Measurements from ENCODE around the gene PDZRN4.

The PDZRN4 gene

DNA sequence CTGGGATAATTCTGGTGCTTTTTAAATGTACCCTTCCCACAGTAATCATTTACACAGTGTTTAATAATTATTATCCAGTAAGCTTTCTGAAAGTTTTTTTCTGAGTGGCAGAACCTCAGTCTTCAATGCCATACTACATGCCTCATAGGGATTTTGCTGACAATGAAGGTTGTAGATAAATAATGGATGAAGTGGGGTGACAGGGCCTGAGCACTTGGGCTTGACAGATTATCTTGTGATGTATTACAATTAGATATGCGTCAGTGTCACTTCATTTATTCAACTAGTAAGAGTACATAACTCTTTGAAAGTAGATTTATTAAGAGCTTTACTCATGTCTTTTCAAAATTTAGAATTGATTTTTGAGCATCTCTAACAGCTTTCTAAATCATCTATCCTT is 176.1 kb downstream of the PDZRN4 start:
- DNase-seq, result no peak

DNA sequence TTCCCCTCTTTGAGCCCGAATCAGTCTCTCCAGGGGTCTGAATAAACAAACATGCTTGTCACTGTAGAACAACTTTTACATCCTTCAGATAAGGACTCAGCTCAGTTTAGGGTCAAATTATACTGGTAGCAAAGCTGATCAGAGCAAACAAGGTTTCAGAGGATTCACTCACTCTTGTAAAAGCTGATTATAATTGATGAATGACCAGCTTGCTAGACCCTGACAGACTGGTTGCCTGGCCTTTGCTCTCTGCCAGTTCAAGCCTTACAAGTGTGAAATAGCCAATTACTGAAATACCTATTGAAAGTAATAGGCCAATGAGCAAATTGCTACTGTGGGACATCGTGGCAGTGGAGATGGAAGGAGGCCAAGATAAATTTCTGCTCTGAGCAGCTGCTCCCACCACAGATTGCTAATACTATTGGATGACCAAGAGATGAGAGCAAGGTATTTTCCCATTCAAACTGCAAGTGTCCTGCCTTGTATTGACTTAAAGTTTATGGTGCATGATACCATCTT is 177.6 kb downstream of the PDZRN4 start:
- peak; percentile 60 for DNase-seq

DNA sequence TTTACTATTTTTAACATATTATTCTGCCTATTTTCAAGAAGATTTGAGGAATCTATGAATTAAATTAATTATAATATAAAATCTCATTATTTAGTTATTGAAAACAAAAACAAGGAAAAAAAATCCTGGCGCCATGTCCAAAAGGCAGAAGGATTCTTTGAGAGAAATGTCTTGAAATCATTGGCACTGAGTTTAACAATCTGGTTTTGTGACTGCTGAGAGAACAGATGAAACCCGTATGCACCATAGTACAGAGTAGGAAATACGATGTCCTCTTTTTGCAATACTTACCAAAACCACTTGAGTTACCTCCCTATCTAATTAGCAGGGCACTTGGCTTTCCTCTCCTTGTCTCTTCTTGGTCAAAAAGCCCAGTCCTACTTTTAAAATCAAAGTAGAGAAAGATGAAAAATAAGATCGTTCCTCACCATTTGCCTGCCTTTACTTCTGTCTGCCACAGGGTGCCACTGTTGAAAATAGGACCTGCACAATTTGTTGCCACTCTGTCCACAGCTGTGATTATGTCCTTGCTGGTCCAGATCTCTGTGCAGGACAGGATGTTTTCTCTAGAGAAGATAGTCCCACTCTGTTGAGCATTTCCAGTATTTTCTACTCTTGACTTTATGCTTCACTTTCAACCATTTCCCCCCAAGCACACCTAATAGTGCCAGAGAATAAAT is 179.7 kb downstream of the PDZRN4 start:
- peak; percentile 2 for DNase-seq

DNA sequence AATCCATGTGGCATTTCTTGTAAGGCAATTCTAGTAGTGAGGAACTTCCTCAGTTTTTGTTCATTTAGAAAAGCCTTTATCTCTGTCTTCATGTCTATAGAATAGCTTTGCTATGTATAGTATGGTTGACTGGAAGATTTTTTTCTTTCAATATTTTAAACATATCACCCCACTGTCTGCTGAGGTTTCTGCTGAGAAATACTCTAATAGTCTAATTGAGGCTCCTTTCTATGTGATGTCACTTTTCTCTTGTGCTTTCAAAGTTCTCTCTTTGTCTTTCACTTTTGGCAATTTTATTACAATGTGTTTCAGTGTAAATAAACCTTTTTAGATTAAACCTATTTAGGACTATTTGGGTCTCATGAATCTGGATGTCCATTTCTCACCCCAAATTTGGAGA is 192.8 kb downstream of the PDZRN4 start:
- DNase-seq, result no peak

DNA sequence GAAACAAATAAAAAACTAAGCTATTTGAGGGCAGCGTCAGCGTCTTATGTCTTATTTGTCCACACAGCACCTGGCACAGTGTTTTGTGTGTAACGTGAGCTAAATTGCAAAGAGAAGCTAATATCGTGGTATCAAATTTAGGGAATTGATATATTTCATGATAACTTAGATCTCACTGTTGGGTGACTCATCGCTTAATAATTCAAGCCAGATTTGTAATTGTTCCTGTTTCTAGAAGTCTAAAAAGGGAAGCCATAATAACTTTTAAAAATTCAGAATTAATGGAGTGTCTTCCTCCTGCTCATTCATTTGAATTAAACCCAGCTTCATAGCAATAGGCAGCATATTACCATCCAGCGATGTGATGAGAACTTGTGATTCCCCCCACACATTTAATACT is 214.7 kb downstream of the PDZRN4 start:
- DNase-seq, result no peak

DNA sequence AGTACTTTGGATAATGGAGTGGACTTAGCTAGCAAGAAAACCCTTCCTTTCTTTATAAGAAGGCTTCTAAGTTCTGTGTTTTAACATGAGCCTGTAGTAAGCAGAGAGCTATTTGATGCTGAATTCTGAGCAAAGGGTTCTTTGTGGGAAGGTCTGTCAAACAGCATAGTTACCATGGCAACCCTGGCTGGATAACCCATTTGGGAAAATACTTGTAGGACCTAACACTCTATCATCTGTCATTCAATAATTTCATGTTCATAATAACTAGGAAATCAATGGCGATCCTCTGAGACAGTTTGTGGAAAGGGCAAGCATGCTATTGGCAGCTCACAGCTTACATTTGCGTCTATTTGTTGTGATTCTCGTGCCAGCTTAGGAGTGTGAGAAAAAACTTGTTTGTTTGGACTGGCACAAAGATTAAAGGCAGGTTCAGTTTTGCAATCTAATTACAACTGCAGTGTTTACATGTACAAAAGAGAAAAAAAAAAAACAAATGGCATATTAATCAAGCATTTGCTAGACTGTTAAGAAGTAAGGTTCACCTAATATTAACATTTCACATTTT is 219.2 kb downstream of the PDZRN4 start:
- peak; percentile 11 for DNase-seq

DNA sequence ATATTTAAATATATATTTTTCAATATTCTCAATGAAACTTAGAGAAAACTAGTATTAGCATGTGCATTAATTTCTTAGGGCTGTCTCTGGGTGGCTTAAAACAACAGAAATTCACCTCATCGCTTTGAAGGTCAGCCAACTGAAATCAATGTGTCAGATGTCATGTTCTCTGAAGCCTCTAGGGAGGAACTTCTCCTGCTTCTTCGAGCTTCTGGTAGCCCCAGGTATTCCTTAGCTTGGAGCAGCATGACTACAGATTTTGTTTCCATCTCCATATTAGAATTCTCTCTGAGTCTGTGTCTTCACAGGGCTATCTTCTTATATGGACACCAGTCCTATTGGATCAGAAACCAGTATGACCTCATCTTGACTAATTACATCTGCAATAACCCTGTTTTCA is 221.5 kb downstream of the PDZRN4 start:
- DNase-seq, result no peak

DNA sequence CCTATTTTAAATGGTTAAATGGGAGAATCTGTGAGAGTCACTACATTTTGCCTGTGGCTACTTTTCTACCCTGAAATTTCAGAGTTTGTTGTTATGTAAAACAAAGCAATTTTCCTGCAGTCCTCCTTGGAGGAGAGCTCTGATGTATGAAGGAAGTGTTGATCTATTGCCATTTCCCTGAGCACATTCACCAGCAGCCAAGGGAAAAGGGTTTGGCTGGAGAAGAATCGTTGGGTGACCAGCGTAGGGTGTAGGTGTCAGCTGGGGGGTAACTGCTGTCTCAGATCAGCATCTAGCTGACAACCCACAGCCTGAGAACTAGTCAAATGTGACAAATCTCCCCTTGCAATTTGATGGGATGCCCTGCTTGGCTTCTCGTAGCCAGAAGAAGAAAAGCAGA is 230.5 kb downstream of the PDZRN4 start:
- DNase-seq, result no peak

DNA sequence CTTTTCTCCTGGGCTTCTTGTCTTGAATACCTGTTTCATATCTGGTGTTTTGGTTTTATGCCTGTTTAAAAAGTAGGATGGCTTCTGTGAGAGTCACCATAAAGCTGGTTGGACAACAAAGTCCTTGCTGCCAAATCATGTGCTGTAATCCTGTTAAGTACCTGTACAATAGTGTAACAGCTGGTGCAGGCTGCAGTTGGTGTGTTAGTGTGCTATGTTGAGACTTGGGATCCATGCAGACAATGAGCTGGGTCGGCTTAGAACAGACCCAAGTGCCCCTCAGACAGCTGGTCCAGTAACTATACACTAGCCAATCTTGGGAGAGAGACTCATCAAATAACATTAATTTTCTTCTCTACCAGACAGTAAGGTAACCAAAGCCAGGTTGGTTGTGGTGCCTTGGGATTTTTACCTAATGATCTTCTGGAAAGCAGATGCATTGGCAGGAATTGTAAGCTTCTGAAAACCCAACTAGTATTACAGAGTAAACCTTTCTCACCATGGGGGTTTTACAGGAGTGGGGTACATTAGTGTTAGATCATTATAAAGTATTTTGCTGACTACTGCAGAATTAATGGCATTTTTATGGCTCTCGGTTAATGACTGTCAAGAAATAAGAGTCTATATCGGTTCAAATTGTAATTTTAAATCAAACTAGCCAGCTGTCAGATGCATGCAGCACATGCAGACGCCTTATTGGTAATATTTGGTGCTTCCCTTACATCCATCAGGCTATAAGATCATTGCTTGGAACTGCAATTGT is 231.2 kb downstream of the PDZRN4 start:
- DNase-seq, result no peak

DNA sequence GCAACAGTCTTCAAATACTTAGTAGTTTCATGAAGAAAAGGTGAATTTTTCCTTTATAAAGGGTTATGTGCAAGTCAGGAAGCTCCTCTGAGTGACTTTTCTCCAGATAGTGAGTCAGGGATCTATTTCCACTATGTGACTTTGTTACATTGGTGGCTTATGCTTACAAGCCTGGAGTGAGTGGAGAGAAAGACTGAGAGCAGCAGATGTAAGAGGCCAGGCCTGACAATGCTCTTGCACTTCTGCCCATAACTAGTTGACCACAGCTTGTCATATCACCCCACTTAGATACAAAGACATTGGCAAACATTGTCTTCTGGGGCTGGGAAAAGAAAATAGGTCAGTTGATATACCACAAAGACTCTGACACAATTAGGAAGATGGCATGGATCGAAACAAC is 236.5 kb downstream of the PDZRN4 start:
- DNase-seq, result no peak

DNA sequence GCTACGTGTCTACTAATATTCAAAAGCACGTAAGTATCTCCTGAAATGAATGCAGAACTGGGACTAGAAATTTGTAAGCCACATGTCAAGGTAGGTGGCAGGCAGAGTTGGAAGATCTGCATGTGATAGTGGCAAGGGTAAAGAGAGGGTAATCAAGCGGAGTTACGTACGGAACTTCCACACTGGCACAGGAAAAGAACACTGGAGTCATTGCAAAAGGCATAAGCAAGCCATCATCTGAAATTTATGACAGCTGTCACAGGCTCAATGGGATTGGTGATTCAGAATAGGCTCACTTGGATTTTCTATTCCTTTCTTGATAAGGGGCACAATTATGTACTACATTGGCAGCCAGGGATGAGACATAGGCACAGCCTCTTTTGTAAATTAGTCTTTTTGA is 245.3 kb downstream of the PDZRN4 start:
- DNase-seq, result no peak

DNA sequence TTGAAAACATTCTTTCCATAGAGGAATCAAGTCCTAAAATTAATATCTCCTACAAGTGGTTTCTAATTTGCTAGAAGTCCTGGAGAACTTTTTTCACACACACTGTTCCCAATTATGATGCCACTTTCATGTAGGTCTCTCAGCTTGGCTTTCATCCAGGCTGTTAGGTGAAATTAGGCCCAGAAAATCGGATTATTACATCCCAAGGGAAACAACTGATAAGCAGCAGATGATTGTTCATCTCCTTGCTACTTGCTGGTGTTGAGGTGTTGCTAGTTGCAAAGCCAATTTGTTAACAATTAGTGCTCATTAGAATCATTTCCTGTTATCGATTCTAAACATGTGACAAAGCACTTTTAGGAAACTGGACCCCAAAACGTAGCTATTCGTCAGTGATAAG is 248.0 kb downstream of the PDZRN4 start:
- DNase-seq, result no peak

DNA sequence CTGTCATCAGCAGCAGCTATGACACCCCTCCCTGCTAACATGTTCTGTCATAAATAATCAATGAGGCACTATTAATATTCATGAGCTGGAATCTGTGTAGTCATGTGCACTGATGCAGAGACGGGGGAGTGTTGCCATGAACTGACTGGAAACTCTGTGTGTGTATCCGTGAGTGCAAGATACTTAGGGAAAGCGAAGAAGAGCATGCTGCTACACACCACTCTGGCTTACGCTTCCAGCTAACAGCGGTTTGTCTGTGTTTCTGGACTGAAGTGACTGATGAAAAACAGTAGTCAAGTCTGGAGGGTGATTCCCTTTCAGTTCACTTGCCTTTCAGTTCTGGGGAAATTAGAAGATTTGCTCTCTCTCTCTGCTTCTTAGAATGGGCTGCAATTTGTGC is 249.4 kb downstream of the PDZRN4 start:
- DNase-seq, result peak; percentile 33

DNA sequence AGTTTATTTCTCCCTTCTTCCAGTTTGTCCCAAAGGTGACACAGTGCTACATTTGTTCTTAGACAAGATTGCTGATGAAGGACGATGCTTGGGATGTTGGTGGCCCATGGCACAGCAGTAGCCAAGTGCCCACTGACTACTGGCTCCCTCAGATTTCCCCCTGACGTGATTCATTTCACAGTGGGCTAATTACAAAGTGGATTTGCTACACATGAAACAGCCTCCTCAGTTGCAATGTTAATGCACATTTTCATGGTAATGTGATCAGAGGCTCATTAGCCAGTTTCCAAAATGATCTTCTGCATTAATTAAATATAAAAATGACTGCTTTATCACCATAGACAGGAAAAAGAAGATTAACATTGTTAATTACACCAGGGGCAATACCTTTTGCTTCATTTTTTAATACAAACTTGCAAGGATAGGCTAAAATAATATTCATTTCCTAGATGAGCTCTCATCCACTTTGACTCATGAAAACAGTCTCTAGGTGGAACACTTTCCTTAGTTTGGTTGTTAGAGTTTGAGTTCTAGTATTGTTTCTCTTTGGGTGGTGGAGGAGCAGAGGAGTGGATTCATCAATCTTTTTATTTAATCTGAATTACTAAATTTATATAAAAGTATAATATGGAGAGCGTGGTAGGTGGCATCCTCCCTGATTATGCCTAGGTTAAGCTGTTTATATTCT is 250.9 kb downstream of the PDZRN4 start:
- DNase-seq, result no peak

DNA sequence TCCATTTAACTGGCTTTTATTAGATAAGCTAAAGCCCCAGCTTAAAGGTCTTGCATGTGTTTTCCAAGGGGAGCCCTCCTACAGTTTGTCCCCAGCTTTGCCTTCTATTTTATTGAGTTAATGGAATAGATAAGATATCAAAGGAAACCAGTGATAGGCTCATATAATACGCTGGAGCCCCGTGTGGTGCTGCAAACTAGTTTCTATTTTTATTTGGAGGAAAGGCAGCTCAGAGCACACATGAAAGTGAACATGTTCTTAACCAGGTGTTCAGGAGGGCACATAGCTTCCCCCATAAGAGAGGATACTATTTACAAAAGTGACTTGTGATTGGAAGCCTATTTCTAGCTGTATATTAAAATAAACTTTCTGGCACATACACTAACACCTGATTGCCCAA is 251.7 kb downstream of the PDZRN4 start:
- no peak for DNase-seq

DNA sequence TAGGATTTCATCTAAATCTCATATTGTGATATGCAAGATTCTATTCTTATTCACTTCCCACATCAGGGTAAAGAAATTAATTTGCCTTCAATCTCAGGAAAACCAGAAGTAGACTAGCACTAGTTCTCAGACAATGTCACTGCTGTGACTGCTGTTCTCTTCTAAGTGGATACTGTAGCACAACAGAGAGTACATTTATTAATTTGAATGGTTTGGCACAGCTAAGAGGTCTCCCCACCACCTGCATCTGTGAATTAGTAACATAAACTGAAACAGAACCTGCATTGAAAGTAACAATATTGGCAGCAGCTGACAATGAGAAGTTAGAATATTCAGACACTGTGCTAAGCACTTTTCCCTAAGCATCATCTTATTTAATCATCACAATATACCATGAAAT is 253.1 kb downstream of the PDZRN4 start:
- DNase-seq, result no peak

DNA sequence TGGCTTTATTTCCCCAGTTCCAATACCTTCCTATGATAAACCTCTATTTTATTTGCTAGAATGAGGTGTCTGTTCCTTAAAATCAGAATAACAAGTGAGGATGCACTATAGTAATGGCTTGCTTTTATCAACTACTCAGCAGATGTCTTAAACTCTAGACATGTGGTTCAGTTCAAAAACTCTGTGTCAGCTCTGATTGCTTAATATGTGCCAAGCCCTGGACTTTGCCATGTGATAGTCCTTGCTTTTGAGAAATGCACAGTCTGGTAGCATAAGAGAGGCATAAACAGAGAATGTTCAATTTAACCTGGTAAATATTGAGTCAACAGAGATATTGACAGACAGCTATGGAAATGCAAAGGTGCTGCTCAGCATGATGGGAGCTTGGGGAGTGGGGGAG is 254.8 kb downstream of the PDZRN4 start:
- no peak for DNase-seq

DNA sequence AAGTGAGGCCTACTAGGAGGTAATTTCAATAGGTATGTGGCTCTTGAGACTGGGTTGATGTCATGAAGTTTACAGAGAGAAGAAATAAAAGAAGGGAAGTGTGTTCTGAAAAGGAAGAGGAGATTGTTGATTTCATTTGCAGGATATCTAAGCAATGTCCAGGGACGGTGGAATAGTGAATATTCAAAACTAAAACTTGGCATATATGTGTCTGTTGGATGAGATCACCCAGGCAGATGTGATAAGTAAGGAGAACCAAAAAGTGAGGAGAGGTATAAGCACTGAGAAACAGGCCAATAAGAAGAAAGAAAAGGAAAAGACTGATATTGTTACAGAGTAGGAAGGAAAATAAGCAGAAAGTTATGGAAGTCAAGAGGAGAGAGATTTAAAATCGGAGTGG is 255.6 kb downstream of the PDZRN4 start:
- no peak for DNase-seq

DNA sequence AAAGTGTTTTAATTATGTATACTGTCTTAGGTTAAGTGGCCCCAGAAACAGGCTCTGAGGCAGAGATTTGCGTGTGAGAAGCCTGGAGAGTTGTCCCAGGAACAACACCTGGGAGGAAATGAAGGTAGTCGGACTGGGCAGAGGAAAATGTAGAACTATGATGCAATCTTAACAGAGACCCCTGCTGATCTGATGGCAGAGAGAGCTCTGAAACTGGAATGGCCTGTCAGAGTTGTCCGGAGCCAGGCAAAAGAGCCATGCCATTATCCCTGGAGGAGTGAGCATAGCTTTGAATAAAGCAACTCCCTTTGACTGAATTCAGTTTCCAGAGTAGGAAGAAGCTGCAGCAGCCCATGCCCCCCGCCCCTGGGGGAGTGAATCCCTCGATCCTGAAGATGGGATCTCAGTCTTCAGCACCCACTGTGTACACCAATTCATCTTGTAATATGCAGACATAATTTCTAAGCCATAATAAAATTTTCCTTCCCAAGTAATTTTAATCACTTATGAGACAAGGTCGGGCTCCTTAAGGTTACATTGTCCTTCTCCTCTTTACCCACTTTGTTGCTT is 264.8 kb downstream of the PDZRN4 start:
- no peak for DNase-seq

DNA sequence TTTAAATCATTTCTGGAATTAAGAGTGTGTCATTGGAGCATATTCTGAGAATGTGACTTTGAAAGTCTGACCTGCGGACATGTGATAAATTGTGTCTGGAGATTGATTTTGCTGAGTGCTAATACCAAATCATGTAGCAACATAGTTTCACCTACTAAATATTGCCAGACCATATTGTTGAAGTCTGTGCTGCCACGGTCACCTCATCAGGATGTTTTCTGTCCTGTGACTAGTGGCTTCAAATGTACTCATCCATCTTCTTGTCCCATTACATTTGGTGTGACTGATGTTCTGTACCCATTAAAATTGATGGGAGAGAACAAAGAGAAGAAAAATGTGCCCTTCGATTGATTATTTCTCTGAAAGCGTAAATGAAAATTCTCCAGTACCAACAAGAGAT is 265.3 kb downstream of the PDZRN4 start:
- no peak for DNase-seq

DNA sequence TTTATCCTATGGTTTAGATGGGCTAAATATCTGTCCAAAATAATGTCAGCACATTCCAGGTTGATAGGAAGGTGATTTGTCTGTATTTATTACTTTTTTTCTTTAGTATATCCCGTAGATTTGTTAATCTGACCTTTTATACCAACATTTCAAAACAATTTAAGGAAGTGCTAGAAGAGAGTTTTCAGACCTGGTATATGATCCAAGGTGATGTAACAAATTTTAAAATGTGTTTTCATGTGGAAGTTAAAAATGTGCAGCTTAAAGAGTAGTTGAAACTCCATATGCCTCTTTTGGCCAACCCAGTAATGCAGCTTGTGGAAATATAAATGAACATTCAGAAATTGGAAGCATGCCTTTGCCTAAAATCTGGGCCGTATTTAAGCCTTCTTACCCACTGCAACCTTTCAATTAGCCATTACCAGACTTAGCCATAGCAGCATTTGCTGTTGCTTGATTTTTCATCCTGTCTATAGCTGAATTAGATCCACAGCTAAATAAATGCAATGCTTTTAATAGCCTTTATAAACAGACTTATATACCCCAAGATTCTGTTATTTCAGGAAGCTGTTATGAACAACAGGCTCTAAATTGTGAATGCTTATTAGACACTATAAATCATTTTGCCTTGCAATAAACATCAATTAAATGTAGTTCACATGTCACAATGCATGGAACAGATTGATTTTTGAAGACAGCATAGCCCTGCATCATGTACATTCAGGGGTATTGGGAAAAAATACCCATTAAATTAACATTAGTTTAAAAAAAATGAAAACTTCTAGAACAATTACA is 271.2 kb downstream of the PDZRN4 start:
- DNase-seq, result no peak

DNA sequence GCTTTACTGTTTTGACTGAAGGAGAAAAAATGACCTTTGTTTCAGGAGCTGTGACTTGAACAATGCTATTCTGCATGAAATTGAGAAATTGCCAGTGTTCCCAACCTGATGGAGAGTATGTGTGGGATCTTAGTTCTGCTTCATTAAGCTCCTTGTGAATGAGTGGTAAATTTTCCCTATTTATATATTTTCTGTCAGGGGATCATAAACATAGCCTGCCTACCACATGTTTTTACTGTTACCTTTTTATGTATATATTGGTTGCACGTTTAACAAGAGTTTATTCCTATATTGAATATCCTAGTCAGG is 271.7 kb downstream of the PDZRN4 start:
- no peak for DNase-seq

DNA sequence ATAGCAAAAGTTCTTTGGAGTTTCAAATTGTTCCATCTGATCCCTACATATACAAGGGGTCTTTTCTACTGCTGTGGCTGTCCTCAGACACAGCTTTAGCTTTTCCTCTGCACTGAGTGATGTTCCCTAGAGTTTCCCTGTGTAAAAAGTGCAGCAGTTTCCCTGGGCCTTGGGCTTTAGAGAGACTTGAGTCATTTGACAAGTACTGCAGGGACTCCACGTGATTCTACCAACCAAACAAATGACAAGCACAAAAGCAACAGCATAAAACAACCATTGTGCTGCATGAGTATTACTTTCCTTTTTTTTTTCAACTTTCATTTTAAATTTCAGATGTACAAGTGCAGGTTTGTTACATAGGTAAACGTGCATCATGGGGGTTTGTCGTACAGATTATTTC is 272.8 kb downstream of the PDZRN4 start:
- no peak for DNase-seq
